Measurements from ENCODE around the gene SGSH.

The SGSH gene

DNA sequence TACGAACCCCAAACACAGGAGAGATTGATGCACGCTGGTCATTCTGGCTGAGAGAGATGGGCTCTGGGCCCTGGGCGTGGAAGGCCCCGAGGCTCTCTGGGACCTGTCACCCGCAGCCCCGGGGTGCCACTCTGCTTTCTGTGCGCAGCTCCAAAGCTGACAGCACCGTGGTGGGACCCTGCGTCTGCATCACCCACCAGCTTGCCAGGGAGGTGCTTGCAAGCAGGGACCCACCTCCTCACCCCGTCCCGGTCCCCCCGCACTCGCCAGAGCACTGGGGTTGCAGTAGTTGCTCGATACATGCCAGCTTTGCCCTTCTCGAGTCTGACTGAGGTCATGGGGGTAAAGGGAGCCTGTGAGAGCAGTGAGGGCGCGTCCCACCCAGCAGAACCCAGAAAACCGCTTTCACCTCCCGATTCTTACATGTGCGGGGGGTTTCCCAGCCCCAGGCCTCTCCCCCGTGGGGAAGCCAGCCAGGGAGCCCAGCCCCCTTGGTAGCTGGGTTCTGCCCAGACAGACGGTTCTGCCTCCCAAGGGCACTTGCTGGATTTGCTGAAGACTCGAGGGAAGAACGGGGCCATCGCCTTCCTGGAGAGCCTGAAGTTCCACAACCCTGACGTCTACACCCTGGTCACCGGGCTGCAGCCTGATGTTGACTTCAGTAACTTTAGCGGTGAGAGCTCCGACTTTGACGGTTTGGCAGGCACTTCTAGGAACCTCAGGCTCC, 37.9 kb downstream of the SGSH start:
- DNase-seq: no peak

DNA sequence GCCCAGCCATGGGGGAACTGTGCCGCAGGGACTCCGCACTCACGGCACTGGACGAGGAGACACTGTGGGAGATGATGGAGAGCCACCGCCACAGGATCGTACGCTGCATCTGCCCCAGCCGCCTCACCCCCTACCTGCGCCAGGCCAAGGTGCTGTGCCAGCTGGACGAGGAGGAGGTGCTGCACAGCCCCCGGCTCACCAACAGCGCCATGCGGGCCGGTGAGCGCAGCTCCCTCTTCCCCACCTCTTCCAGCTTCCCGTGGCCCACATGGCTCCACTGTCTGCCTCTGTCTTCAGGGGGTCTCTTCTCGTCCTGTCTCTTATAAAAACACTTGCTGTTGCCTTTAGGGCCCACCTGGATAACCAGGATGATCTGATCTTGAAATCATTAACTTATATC, 38.7 kb downstream of the SGSH start:
- DNase-seq: no peak

DNA sequence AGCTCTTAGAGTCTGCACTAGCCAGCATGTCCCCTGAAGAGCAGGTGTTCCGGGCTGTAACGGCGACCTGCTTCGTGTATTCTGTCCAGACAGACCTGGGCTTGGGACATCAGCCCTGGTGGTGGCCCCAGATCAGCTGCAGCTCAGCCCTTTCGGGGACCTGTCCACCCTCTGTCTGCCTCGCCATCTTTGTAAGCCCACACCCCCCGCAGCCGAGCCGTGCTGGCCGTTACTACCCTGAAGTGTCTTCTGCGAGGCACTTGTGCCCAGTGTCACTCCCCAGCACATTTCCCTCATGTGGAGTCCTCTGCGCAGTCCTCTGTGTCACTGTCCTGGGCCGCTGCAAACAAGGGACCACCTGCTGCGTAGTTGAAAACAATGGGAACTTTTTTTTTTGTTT, 39.9 kb downstream of the SGSH start:
- DNase-seq: no peak

DNA sequence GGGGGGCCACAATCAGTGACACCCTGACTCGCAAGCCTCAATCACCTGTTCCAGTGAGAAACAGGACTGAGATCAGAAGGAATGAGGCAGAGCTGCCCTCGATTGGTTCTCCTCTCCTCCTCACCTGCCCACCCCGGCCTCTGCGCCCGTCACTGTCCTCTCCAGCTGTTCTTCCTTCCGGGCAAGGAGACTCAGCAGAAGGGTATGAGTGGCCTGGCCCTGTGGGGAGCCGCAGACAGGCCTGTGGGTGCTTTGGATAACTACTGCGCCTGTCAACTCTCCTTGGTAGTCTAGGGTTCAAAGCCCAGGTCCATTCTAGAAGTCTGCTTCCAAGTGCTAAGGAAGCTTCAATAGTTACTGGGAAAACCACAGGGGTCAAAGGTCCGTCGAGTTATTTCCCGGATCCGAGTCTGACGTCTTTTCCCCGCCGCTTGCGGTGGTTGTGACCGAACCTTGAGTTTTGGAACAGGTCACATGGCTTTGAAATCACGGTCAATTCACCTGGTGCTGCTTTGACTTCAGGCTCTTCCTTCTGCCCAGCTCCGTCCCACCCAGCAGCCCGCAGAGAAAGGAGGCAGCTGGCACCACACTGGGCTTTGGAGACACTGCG, 42.0 kb downstream of the SGSH start:
- DNase-seq: no peak

DNA sequence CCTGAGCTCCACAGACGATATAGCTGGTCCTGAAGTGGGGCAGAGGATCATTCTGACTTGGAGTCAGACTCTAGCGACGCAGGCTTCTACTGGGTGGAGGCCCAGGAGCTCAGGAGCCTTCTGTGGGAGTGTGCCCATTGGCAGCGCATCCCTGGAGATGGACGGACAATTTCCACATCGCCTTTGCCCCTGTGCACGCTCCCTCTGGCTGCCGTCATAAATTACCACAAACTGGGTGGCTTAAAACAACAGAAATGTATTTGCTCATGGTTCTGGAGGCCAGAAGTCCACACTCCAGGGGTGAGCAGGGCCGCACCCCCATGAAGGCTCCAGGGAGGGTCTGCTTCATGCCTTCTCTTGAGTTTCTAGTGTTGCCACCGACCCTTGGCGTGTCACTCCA, 43.4 kb downstream of the SGSH start:
- no peak for DNase-seq

DNA sequence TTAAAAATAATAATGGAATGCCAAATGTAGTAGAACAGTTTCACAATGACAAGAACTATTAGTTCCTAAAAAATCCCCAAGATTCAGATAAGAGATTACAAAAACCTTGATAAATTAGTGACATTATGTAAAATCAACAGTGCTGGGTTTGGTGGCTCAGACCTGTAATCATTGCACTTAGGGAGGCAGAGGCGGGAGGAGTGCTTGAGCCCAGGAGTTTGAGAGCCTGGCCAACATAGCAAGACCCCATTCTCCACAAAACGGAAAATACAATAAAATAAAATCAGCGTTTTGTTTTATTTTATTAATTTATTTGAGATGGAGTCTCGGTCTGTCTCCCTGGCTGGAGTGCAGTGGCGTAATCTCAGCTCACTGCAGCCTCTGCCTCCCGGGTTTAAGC, 46.2 kb downstream of the SGSH start:
- no peak for DNase-seq

DNA sequence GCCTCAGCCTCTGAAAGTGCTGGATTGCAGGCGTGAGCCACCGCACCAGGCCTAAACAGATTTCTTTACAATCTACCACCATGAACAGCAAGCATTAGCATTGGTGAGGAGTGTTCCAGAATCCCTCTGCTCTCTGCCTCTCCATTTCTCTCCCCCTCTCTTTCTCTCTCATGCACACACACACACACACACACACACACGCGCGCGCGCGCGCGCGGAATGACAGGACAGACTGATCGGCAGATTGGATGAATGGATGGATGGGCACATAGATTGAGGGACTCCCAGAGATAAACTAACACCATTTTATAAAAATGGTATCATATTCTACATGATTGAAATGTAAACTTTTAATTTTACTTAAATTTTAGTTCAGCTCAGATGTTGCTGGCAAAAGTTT, 47.0 kb downstream of the SGSH start:
- no peak for DNase-seq

DNA sequence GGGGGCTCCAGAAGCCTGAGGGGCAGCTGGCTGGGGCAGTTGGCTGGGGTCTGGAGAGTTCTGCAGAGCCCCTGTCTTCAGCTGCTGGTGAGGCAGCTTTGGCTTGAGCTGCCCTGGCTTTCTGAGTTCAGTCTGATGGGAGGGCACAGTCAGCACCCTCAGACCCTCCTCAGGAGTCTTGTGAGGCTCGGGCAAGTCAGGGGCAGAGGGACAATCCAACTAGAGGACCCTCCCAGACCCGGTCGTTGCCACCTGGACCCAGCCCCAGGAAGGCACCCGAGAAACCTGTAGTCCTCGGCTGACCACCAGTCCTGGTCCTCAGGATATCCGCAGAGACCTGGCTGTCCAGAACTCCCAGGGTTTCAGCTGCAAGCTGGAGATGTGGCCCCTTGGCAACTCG, 48.5 kb downstream of the SGSH start:
- no peak for DNase-seq

DNA sequence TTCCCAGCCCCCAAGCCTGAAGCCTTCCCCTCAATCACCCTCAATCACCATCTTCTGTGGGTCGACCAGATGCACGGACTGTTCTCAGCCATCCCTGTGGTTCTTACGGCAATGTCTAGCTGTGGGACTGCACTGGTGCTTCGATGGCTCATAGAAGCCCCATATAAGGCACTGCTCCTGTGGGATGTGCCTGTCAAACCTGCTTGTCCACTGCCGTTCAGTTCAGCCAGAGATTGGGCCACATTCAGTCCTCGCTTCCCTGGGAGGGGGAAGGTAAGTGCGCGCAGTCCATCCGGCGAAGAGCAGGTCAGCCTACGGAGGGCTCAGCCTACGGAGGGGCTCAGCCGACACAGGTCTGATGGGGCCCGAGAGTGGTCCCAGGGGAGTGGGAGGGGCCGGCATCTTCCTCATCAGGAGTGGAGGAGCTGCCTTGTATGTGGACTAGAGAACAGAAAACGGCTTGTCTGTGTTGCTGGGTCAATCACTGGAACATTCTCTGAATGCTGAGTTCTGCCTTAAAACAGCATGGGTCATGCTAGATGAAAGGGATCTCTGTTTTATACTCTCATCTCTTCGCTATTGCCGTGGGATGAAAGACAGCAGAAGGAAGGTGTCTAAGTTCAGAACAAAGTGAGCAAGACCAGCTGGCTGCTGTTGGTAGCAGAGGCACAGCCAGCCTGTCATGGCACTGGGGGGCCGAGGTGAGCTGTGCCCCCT, 50.2 kb downstream of the SGSH start, which contains the start of gene CARD14:
Gene CARD14 (plus strand): TSS at position 247 of the 717 bp plus-strand sequence. CDS start 11,409 bp downstream, outside the sequence.
- no peak for DNase-seq

DNA sequence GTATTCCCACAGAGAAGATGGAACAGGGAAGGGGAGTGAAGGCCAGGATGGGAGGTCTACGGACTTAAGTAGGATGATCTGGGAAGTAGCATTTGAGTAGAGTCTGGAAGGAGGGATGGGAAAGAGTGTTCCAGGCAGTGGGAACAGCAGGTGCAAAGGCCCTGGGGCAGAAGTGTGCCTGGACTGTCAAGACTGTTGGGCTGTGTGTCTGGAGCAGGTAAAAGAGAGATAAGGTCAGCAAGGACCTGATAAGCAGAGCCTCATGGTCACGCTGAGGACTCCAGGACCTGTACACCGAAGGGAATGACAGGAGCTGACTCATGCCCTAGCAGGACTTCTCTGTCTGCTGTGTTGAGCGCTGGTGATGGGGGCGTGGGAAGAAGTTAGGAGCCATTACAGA, 51.0 kb downstream of the SGSH start:
- DNase-seq: no peak

DNA sequence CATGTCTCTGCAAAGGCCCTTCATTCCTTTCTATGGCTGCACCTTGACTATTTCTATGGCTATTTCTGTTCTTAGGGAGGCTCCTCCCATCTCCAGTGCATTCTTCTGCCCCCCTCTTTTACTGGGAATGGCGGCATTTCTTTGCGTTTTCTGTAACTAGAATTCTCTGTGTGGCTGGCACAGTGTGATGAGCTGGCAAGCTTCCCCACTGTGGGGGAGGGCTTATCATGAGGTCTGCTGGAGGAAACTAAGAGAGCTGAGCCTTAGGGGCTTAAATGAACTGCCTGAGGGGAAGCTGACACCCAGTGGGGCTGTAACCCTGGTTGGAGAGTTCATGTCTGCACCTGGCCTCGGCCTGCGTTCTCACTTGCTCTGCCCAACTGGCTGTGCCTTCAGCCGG, 51.8 kb downstream of the SGSH start:
- no peak for DNase-seq

DNA sequence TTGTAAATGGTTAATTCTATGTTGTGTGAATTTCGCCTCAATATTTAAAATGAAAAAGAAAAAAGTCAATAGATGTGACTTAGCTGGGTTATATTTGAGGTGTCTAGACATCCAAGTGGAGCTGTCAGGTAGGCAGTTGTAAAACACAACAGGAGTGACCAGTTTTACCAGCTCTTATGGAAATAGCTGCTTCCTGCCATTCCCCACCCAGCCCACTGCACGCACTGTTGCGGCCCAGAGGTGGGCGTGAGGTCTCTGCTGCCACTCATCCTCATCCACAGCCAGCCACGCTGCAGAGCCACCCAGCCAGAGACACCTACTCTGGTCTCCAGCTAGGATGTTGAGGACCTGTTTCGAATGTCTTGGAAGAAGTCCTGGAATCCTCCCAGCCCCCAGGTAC, 53.7 kb downstream of the SGSH start:
- no peak for DNase-seq

DNA sequence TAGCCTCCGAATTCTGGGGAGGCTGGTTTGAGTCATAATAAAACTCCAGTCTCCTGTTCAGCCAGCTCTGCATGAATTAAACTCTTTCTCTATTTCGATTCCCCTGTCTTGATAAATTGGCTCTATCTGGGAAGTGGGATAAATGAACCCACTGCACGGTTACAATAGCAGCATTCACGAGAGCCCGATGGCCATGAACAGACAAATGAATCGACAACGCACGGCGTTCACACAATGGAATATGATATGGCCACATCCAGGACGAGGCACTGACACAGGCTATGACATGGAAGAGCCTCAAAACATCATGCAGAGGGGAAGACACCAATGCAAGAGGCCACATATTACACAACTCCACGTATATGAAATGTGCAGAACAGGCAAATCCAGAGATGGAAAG, 55.9 kb downstream of the SGSH start:
- no peak for DNase-seq

DNA sequence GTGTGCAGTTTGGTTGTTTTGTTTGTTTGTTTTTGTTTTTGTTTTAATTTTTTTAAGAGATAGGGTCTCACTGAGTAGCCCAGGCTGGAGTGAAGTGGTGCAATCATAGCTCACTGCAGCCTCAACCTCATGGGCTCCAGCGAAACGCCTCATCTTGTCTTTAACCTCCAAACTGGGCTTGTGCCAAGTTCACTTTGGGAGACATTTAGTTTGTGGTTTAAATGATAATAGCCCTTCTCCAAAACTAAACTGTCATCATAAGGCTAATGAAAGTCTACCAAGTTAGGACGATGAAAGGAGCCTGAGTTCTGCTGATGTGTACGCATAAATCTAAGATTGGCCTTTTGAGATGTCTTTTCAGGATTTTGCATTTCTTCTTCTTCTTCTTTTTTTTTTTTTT, 56.8 kb downstream of the SGSH start:
- no peak for DNase-seq

DNA sequence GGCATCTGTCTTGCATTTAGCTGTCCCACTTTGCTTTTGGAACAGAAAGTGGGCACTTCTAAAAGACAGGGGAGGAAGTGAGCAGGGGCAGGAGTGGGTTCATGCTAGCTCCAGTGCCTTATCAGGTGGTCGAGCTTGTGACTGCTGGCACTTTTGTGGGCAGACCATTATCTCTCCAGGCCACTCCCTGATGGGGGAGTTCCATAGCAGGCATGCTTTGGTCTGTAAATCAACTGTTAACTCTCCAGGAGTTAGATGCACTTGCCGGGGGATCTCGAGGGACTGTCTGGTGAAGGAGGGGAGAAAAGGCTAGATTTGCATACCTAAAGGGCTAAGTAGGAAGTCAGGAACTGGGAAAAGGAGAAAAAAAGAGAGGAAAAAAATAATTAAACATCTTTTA, 59.6 kb downstream of the SGSH start:
- DNase-seq: no peak

Measured in activated CD4-positive, alpha-beta T cell treated with anti-CD3 and anti-CD28 coated beads for 4 hours (primary cell).